Cardiac muscle cell (in vitro differentiated cells and primary cell): ENCODE data around the gene PLCL1. TPM values are rescaled to one million over a fixed set of nuclear protein-coding genes. Genes with fewer than 3 reads are reported as not detected.

Experiments used
- DNase-seq, 2 donors: peaks; one replicate each; pipeline versions ENCODE4 v3.0.0 to v3.0.0-alpha.2; 2010 to 2017; ENCODE audit warnings: low read depth in 1 of 2, low spot score in 1 of 2
- H3K27ac ChIP-seq: fragments of 200-600 bp; sonication (generic); 2 replicates; pipeline ENCODE4 v1.5.1; 2016
- H3K27me3 ChIP-seq: fragments of 200-600 bp; sonication (generic); 2 replicates; pipeline ENCODE4 v1.6.0; 2016; ENCODE audit warnings: control low read depth
- H3K36me3 ChIP-seq: fragments of 200-600 bp; sonication (generic); 2 replicates; pipeline ENCODE4 v1.5.1; 2016; ENCODE audit warnings: control low read depth
- H3K4me1 ChIP-seq: fragments of 200-600 bp; sonication (generic); 2 replicates; pipeline ENCODE4 v1.8.1; 2017; ENCODE audit warnings: low read depth, mild to moderate bottlenecking, mixed run types
- H3K4me3 ChIP-seq: fragments of 200-600 bp; sonication (generic); 2 replicates; pipeline ENCODE4 v1.5.1; 2016; ENCODE audit warnings: mild to moderate bottlenecking
- H3K9me3 ChIP-seq: fragments of 200-600 bp; sonication (generic); 2 replicates; pipeline ENCODE4 v1.5.1; 2017; ENCODE audit warnings: low read depth, mild to moderate bottlenecking, control low read depth
- polyA plus RNA-seq: library from polyadenylated mRNA; unstranded; fragments of >200 nt; fragmentation: Nextera tagmentation; extraction: Ambion mirVana; gene quantifications from 2 replicates; pipeline ENCODE4 v1.2.1, GENCODE V29; 2016
- total RNA-seq: library from RNA; depleted of rRNA; stranded (reverse); fragments of >200 nt; gene quantifications from 2 replicates; pipeline ENCODE4 v1.2.3, GENCODE V29; 2016
- TF ChIP-seq, protein P1 (sequence below): IDR thresholded peaks from 2 replicates; pipeline ENCODE4 v1.5.1; 2012; ENCODE audit warnings: low read depth, mild to moderate bottlenecking, low read length

The PLCL1 gene
- total and polyA plus RNA-seq, 2 experiments from 2014 or later, result 4.9 to 7.8 TPM

- H3K9me3 ChIP-seq, result no peaks in the 10 kb centered on the region
- no peak for DNase-seq
- no peaks in the 10 kb centered on the region for H3K4me1 ChIP-seq
- H3K27me3 ChIP-seq, result no peaks in the 10 kb centered on the region
- no peaks in the 10 kb centered on the region for H3K36me3 ChIP-seq
- TF ChIP-seq, protein P1, sequence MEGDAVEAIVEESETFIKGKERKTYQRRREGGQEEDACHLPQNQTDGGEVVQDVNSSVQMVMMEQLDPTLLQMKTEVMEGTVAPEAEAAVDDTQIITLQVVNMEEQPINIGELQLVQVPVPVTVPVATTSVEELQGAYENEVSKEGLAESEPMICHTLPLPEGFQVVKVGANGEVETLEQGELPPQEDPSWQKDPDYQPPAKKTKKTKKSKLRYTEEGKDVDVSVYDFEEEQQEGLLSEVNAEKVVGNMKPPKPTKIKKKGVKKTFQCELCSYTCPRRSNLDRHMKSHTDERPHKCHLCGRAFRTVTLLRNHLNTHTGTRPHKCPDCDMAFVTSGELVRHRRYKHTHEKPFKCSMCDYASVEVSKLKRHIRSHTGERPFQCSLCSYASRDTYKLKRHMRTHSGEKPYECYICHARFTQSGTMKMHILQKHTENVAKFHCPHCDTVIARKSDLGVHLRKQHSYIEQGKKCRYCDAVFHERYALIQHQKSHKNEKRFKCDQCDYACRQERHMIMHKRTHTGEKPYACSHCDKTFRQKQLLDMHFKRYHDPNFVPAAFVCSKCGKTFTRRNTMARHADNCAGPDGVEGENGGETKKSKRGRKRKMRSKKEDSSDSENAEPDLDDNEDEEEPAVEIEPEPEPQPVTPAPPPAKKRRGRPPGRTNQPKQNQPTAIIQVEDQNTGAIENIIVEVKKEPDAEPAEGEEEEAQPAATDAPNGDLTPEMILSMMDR, result no peak
- H3K4me3 ChIP-seq, result no peak overlapping the region
- H3K27ac ChIP-seq, result no peak overlapping the region
These were observed 54.3 kb downstream of the PLCL1 start for GRCh38 chr2:197858607-197859140.

DNA sequence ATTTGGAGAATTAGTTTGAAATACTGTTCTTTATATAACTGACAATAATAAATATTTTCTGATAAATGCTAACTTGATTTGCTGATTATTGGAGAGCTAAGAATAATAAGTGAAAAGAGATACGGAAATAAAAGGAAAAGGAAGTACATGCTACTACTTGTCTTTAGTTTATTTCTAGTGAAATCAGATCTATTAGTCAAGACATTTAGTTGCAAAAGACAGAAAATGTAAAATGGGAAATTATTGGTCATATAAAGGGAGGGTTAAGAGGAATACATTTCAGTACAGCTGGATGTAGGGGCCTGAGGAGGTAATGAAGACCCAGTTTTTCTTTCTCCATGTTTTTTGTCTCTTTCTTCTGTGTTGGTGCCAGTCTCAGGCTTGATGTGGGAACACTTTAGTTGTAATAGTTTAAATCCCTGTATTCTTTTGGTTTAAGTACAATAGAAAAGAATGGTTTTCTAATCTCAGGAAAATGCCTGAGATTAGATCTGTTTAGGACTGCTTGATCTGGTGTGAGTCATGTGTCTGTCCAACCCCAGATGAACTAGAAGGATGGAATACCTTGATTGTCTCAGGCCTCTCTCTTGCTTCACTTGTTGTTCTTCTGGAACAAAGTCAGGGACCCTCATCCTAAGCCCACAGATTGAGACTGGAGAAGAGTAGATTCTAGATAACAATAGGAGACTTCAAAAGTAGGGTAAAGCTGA is 58.0 kb downstream of the PLCL1 start:
- TF ChIP-seq, protein P1, result no peak
- peaks cover 13% of the 10 kb centered on the region for H3K4me1 ChIP-seq
- H3K4me3 ChIP-seq, result no peak overlapping the region
- DNase-seq, result no peak
- no peaks in the 10 kb centered on the region for H3K27me3 ChIP-seq
- H3K9me3 ChIP-seq, result no peaks in the 10 kb centered on the region
- no peaks in the 10 kb centered on the region for H3K36me3 ChIP-seq
- no peak overlapping the region for H3K27ac ChIP-seq

DNA sequence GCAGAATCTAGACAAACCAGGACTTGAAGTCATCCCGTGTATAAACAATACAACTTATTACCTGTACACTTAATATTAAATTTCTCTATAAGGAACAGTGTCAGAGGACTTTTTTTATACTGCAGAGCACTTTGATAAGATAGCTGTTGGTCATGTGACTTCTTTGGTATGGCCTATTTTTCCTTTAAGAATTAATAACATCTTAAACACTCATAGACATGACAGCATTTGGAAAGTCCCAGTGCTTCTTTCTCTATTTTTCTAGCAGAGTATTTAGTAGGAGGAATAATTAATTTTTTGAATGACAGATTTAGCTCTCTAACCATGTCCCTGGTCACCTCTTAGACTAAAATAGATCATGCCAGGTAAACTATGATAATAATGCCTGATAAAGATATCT is 59.4 kb downstream of the PLCL1 start:
- DNase-seq, result no peak
- Histone ChIP-seq H3K9me3 (no peaks in the 10 kb centered on the region), H3K4me3 (no peak overlapping the region), H3K36me3 (no peaks in the 10 kb centered on the region), H3K27me3 (no peaks in the 10 kb centered on the region), H3K4me1 (peaks cover 22% of the 10 kb centered on the region), H3K27ac (no peak overlapping the region)
- TF ChIP-seq, protein P1, result no peak

- Histone ChIP-seq H3K27ac (no peak overlapping the region), H3K9me3 (no peaks in the 10 kb centered on the region), H3K4me1 (peaks cover 32% of the 10 kb centered on the region)
These were observed 62.1 kb downstream of the PLCL1 start for GRCh38 chr2:197866455-197866854.

DNA sequence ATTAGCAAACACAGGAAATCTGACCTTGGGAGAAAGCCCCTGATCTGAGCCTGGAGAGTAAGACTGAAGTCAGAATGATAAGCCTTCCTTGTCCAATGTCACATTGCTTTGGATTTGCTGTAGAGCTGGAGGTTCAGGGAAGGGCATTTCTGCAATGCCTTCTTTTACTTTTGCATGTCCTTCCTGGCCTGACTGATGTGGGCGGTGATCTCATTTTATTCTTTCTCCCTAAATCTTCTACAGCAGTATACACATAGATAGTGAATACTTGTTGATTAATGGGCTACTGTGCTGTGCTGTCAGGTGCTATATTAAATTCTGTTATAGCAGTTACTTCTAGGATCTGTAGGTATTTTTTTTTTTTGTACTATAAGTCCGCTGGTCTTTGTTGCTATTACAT is 62.6 kb downstream of the PLCL1 start:
- no peak for DNase-seq
- Histone ChIP-seq H3K4me1 (peaks cover 32% of the 10 kb centered on the region), H3K4me3 (no peak overlapping the region), H3K27ac (no peak overlapping the region), H3K36me3 (no peaks in the 10 kb centered on the region), H3K9me3 (no peaks in the 10 kb centered on the region), H3K27me3 (no peaks in the 10 kb centered on the region)
- TF ChIP-seq, protein P1, result no peak

More at GRCh38 chr2:197866455-197866854, 62.1 kb downstream of the PLCL1 start:
- H3K27me3 ChIP-seq, result no peaks in the 10 kb centered on the region
- H3K4me3 ChIP-seq, result no peak overlapping the region
- TF ChIP-seq, protein P1, result no peak
- H3K36me3 ChIP-seq, result no peaks in the 10 kb centered on the region
- DNase-seq, result no peak
